ENCODE results near the gene RABGAP1L. TPM values are rescaled to one million over a fixed set of nuclear protein-coding genes. Genes with fewer than 3 reads are reported as not detected.

The RABGAP1L gene
- total and polyA plus RNA-seq, 2 donors (not counting 3 experiments of a cell fraction or from before 2014, with no cell fraction given) = 6.4 to 22.2 TPM

DNA sequence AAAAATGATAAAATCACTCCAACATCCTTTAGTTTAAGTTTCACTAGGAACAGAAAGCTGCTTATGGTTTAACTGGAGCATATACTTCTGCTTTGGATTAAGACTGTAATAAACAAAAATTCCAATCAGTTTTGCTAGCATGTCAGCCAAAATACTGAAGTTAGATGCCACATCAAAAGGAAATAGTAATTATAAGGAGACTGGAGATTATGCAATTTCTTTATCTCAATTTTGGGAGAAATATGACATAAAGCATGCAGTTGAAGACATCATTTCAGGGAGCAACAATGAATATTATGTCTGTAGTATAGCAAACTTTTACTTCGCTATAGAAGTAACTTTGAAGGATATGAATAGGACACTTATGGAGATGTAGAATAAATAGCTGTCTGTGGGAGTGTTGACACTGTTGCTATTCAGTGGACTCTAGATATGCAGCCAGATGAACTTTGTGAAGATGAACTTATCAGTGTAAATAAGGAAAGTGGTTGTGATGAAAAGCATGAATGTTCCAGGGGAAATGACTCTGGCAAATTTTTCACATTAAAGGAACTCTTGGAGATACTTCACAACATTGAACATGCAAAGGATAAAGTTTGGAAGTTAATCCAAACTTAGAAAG is 107.8 kb downstream of the RABGAP1L start:
- FAIRE-seq = no peak
- no peaks in the 10 kb centered on the region for H3K4me1 ChIP-seq (ENCODE audit: control insufficient read depth, extremely low read depth, insufficient read depth, low read length)
- H3K36me3 ChIP-seq (ENCODE audit: control insufficient read depth in 2 of 2, extremely low read depth in 1 of 2, insufficient read depth in 2 of 2, low read length in 2 of 2) = no peaks in the 10 kb centered on the region
- TF ChIP-seq MAX (IDR thresholded peaks at IDR 0.05; ENCODE audit: insufficient read depth, insufficient read length) (no peak), JUN (IDR thresholded peaks at IDR 0.05; ENCODE audit: borderline replicate concordance, insufficient read depth, insufficient read length, low read depth) (no peak), MYC (IDR thresholded peaks at IDR 0.05; ENCODE audit: low read depth, low read length) (no peak), POLR2AphosphoS5 (IDR thresholded peaks at IDR 0.05; ENCODE audit: insufficient read depth, low read depth, low read length) (no peak), FOS (IDR thresholded peaks at IDR 0.05; ENCODE audit: borderline replicate concordance, insufficient read depth, low read length) (no peak), CTCF (IDR thresholded peaks at IDR 0.05; ENCODE audit: extremely low read depth in 1 of 2, insufficient read depth in 1 of 2, low read depth in 1 of 2, low read length in 2 of 2) (no peak), POLR2A (IDR thresholded peaks at IDR 0.05; ENCODE audit: low read depth, low read length) (no peak), GATA2 (IDR thresholded peaks at IDR 0.05; ENCODE audit: insufficient read depth, insufficient read length, low read depth, low read length) (no peak)
- no peaks in the 10 kb centered on the region for H3K9me3 ChIP-seq (replicated peaks; ENCODE audit: control insufficient read depth, insufficient read depth, low read length)
- intact Hi-C loops (cut with micrococcal nuclease) (no loop called here), dilution Hi-C loops (cut with MboI; ENCODE audit: extremely low pct_ligation_motif_present, low sequenced_read_pairs) (loop anchor here (10.0 kb wide), 1 partner anchor 458 kb away; no protein-coding TSS in a partner anchor)
- no peak overlapping the region for H3K4me2 ChIP-seq (ENCODE audit: insufficient read depth, low read length)
- no peaks in the 10 kb centered on the region for H3K9me1 ChIP-seq (replicated peaks; ENCODE audit: control insufficient read depth, extremely low read depth, insufficient read depth, low read length)
- H4K20me1 ChIP-seq (replicated peaks; ENCODE audit: control insufficient read depth, extremely low read depth, insufficient read depth, low read length) = no peaks in the 10 kb centered on the region
- H3K9ac ChIP-seq (replicated peaks; ENCODE audit: extremely low read depth, insufficient read depth, low read length) = no peak overlapping the region
- no peak overlapping the region for H3K4me3 ChIP-seq (replicated peaks in 1 of 3; ENCODE audit: insufficient read depth in 1 of 3, low read depth in 1 of 3, low read length in 3 of 3)
- CTCF ChIA-PET = interaction anchor here (0.8 to 2.4 kb wide), 2 partner anchors 459 to 481 kb away, joined by 3 to 17 read pairs; no protein-coding TSS in a partner anchor
- H3K27ac ChIP-seq (ENCODE audit: insufficient read depth, low read depth, low read length) = no peak overlapping the region
- BruUV-seq (replicated peaks) = no TSS peak
- no peak for DNase-seq (ENCODE audit: low read depth, low spot score)
- H3K79me2 ChIP-seq (ENCODE audit: control insufficient read depth, insufficient read depth, low read length) = no peaks in the 10 kb centered on the region
- no peaks in the 10 kb centered on the region for H3K27me3 ChIP-seq (ENCODE audit: control insufficient read depth in 2 of 2, insufficient read depth in 2 of 2, low read length in 2 of 2)
- H2AFZ ChIP-seq (ENCODE audit: low read depth, low read length) = no peak overlapping the region
- POLR2A ChIA-PET = no interaction called here

Data from endothelial cell of umbilical vein (primary cell).